Measurements from ENCODE around the gene KCNA3.

KCNA3 gene

GRCh38 chr1:110639724-110640386 is 34.9 kb downstream of the KCNA3 start:
- DNase-seq (ENCODE audit: low read depth in 3 of 3, low spot score in 1 of 3) = no peak

- DNase-seq (ENCODE audit: low read depth in 3 of 3, low spot score in 1 of 3) = no peak
Measured at GRCh38 chr1:110638556-110638955, 36.2 kb downstream of the KCNA3 start.

- no peak for DNase-seq (ENCODE audit: low read depth in 3 of 3, low spot score in 1 of 3)
Measured at GRCh38 chr1:110638058-110638457, 36.7 kb downstream of the KCNA3 start.

- DNase-seq (ENCODE audit: low read depth in 3 of 3, low spot score in 1 of 3) = no peak
Measured at GRCh38 chr1:110637475-110637874, 37.3 kb downstream of the KCNA3 start.

- no peak for DNase-seq (ENCODE audit: low read depth in 3 of 3, low spot score in 1 of 3)
Measured at GRCh38 chr1:110636149-110636935, 38.4 kb downstream of the KCNA3 start.

GRCh38 chr1:110635434-110635833 is 39.3 kb downstream of the KCNA3 start:
- no peak for DNase-seq (ENCODE audit: low read depth in 3 of 3, low spot score in 1 of 3)

- DNase-seq (ENCODE audit: low read depth in 3 of 3, low spot score in 1 of 3) = peak in 2 of 3 donors; percentile 40 to 44
Measured at GRCh38 chr1:110634455-110635311, 40.1 kb downstream of the KCNA3 start.

- DNase-seq (ENCODE audit: low read depth in 3 of 3, low spot score in 1 of 3) = no peak
Measured at GRCh38 chr1:110634086-110634454, 40.7 kb downstream of the KCNA3 start.

- DNase-seq (ENCODE audit: low read depth in 3 of 3, low spot score in 1 of 3) = no peak
Measured at GRCh38 chr1:110633646-110634030, 41.1 kb downstream of the KCNA3 start.

GRCh38 chr1:110631836-110632620 is 42.7 kb downstream of the KCNA3 start:
- DNase-seq (ENCODE audit: low read depth in 3 of 3, low spot score in 1 of 3) = no peak

GRCh38 chr1:110630839-110631663 is 43.7 kb downstream of the KCNA3 start:
- DNase-seq (ENCODE audit: low read depth in 3 of 3, low spot score in 1 of 3) = peak; percentile 67 to 69 (median 68)

- DNase-seq (ENCODE audit: low read depth in 3 of 3, low spot score in 1 of 3) = no peak
Measured at GRCh38 chr1:110628323-110629105, 46.2 kb downstream of the KCNA3 start.

- no peak for DNase-seq (ENCODE audit: low read depth in 3 of 3, low spot score in 1 of 3)
Measured at GRCh38 chr1:110627764-110628163, 47.0 kb downstream of the KCNA3 start.

- no peak for DNase-seq (ENCODE audit: low read depth in 3 of 3, low spot score in 1 of 3)
Measured at GRCh38 chr1:110626889-110627288, 47.9 kb downstream of the KCNA3 start.

Data from stimulated activated CD4-positive, alpha-beta T cell treated with anti-CD3 and anti-CD28 coated beads, TNF-alpha, amount 100 ng/mL, for 1 hour (primary cell).